DND-41 (cell line): ENCODE measurements around the gene METTL27.
A peak's percentile ranks its signal among the peaks of the same experiment; 100 is the strongest.
"Not testable (repeated sequence)": the region's sequence is repeated elsewhere in the genome, so short reads cannot be mapped to it uniquely, and the experiment has no call there.

Source experiments
- ATAC-seq: fragments of 200-7000 bp; cut with Tn5 transposase; 3 replicates; pipeline ENCODE4 v1.9.1; 2021; ENCODE audit warnings: low read depth; ENCODE audit not compliant: insufficient read depth
- DNase-seq: peaks from one replicate; pipeline ENCODE4 v3.0.0-alpha.2; 2020
- H2AFZ ChIP-seq: 2 replicates; pipeline ENCODE4 v1.6.0; 2012; ENCODE audit warnings: low read depth, low read length
- H3K27ac ChIP-seq: 2 replicates; pipeline ENCODE4 v1.5.1; 2012; ENCODE audit warnings: low read length, inconsistent platforms
- H3K27me3 ChIP-seq: fragments of 200-600 bp; sonication (generic); 2 replicates; pipeline ENCODE4 v1.6.0; 2012; ENCODE audit warnings: low read length, mild to moderate bottlenecking, inconsistent platforms; ENCODE audit not compliant: insufficient read depth, poor library complexity
- H3K36me3 ChIP-seq: 2 replicates; pipeline ENCODE4 v1.5.1; 2012; ENCODE audit warnings: low read length, inconsistent platforms; ENCODE audit not compliant: insufficient read depth
- H3K4me1 ChIP-seq: 2 replicates; pipeline ENCODE4 v1.5.1; 2012; ENCODE audit warnings: mild to moderate bottlenecking, low read length; ENCODE audit not compliant: insufficient read depth
- H3K4me2 ChIP-seq: 2 replicates; pipeline ENCODE4 v1.6.0; 2012; ENCODE audit warnings: mild to moderate bottlenecking, moderate library complexity, low read length, inconsistent platforms; ENCODE audit not compliant: insufficient read depth
- H3K4me3 ChIP-seq, 2 experiments: fragments of 200-600 bp in 1 of 2; shearing (Covaris generic) in 1 of 2; 2 replicates each; pipeline ENCODE4 v1.5.1; 2012 to 2016; ENCODE audit warnings: inconsistent platforms in 2 of 2, low read length in 2 of 2, mild to moderate bottlenecking in 2 of 2, low read depth in 1 of 2, moderate library complexity in 1 of 2
- H3K79me2 ChIP-seq: 2 replicates; pipeline ENCODE4 v1.6.0; 2012; ENCODE audit warnings: low read length, inconsistent platforms; ENCODE audit not compliant: insufficient read depth
- H3K9ac ChIP-seq: 2 replicates; pipeline ENCODE4 v1.6.0; 2012; ENCODE audit warnings: low read depth, mild to moderate bottlenecking, inconsistent platforms, low read length, moderate library complexity
- H3K9me3 ChIP-seq: 2 replicates; pipeline ENCODE4 v1.5.1; 2012; ENCODE audit warnings: low read length, moderate library complexity, mild to moderate bottlenecking, inconsistent platforms; ENCODE audit not compliant: insufficient read depth, severe bottlenecking
- H4K20me1 ChIP-seq: 2 replicates; pipeline ENCODE4 v1.6.0; 2012; ENCODE audit warnings: low read length; ENCODE audit not compliant: insufficient read depth
- CTCF ChIP-seq: IDR thresholded peaks from 2 replicates; pipeline ENCODE4 v1.5.1; 2012; ENCODE audit warnings: borderline replicate concordance, low read length, moderate library complexity, mild to moderate bottlenecking; ENCODE audit not compliant: poor library complexity, severe bottlenecking; ENCODE audit errors: extremely low read depth
- EZH2 ChIP-seq: IDR thresholded peaks from 3 replicates; pipeline ENCODE4 v1.6.1; 2012; ENCODE audit warnings: borderline replicate concordance, low read depth, mild to moderate bottlenecking, moderate library complexity, low read length, inconsistent platforms; ENCODE audit not compliant: severe bottlenecking

METTL27 gene

GRCh38 chr7:73851410-73852338, 9.4 kb upstream of the METTL27 start:
- Histone ChIP-seq H3K4me1 (peaks cover 10% of the 10 kb centered on the region), H3K4me2 (no peak overlapping the region), H3K79me2 (no peaks in the 10 kb centered on the region), H3K9me3 (no peaks in the 10 kb centered on the region), H4K20me1 (no peaks in the 10 kb centered on the region), H3K9ac (no peak overlapping the region), H3K4me3 (no peak overlapping the region), H2AFZ (no peak overlapping the region), H3K27ac (no peak overlapping the region), H3K36me3 (no peaks in the 10 kb centered on the region), H3K27me3 (peaks cover 14% of the 10 kb centered on the region)
- ATAC-seq (peak; percentile 72), DNase-seq (no peak)
- TF ChIP-seq CTCF (no peak), EZH2 (no peak)

GRCh38 chr7:73850781-73851207, 8.5 kb upstream of the METTL27 start:
- no peak for TF ChIP-seq CTCF
- no peak for TF ChIP-seq EZH2
- no peak overlapping the region for H3K4me2 ChIP-seq
- H2AFZ ChIP-seq = no peak overlapping the region
- H3K4me3 ChIP-seq = no peak overlapping the region
- peaks cover 8% of the 10 kb centered on the region for H3K4me1 ChIP-seq
- no peaks in the 10 kb centered on the region for H3K79me2 ChIP-seq
- no peaks in the 10 kb centered on the region for H3K36me3 ChIP-seq
- no peak for DNase-seq
- no peak overlapping the region for H3K9ac ChIP-seq
- H3K27ac ChIP-seq = no peak overlapping the region
- no peaks in the 10 kb centered on the region for H4K20me1 ChIP-seq
- peaks cover 12% of the 10 kb centered on the region for H3K27me3 ChIP-seq
- no peaks in the 10 kb centered on the region for H3K9me3 ChIP-seq
- no peak for ATAC-seq

GRCh38 chr7:73847941-73848723, 5.8 kb upstream of the METTL27 start:
- Histone ChIP-seq H3K4me1 (peaks cover 1% of the 10 kb centered on the region; the same call in 1 of the 2 replicates), H3K4me2 (no peak overlapping the region), H3K27ac (no peak overlapping the region), H3K9ac (no peak overlapping the region), H3K79me2 (no peaks in the 10 kb centered on the region), H3K4me3 (no peak overlapping the region), H3K9me3 (no peaks in the 10 kb centered on the region), H2AFZ (no peak overlapping the region), H3K36me3 (no peaks in the 10 kb centered on the region), H3K27me3 (peaks cover 6% of the 10 kb centered on the region), H4K20me1 (no peaks in the 10 kb centered on the region)
- ATAC-seq (no peak), DNase-seq (no peak)
- TF ChIP-seq CTCF (no peak), EZH2 (no peak)

GRCh38 chr7:73845701-73846195, 3.4 kb upstream of the METTL27 start:
- H3K27me3 ChIP-seq, DNase-seq: not testable (repeated sequence)

More at GRCh38 chr7:73845701-73846195, 3.4 kb upstream of the METTL27 start:
- H3K27ac ChIP-seq, H3K79me2 ChIP-seq, H4K20me1 ChIP-seq, H3K9ac ChIP-seq, H3K9me3 ChIP-seq, ATAC-seq, H3K36me3 ChIP-seq, H3K4me2 ChIP-seq, H3K4me3 ChIP-seq, H2AFZ ChIP-seq: not testable (repeated sequence)
- H3K4me1 ChIP-seq = peaks cover 19% of the 10 kb centered on the region
